Dermis blood vessel endothelial cell (primary cell): ENCODE results near the gene GLYATL3. TPM values are rescaled to one million over a fixed set of nuclear protein-coding genes. Genes with fewer than 3 reads are reported as not detected.

Experiments
- DNase-seq: peaks from one replicate; pipeline ENCODE4 v3.0.0; 2010
- total RNA-seq: library from RNA; depleted of rRNA; stranded (reverse); fragments of >200 nt; gene quantifications from 2 replicates; pipeline ENCODE4 v1.2.3, GENCODE V29; 2014

Gene GLYATL3
- total RNA-seq, 1 donor from 2014 or later: not detected

- DNase-seq: no peak
Measured at GRCh38 chr6:49514571-49515484, 15.1 kb downstream of the GLYATL3 start.

- DNase-seq: no peak
Measured at GRCh38 chr6:49515485-49516146, 15.9 kb downstream of the GLYATL3 start.

- no peak for DNase-seq
Measured at GRCh38 chr6:49516147-49516505, 16.4 kb downstream of the GLYATL3 start.

- no peak for DNase-seq
Measured at GRCh38 chr6:49517919-49518318, 18.2 kb downstream of the GLYATL3 start.

GRCh38 chr6:49519660-49520059, 19.9 kb downstream of the GLYATL3 start:
- no peak for DNase-seq

GRCh38 chr6:49522710-49523593, 23.2 kb downstream of the GLYATL3 start:
- DNase-seq: no peak

- no peak for DNase-seq
Measured at GRCh38 chr6:49523901-49524300, 24.2 kb downstream of the GLYATL3 start.

- DNase-seq: no peak
Measured at GRCh38 chr6:49524541-49524940, 24.8 kb downstream of the GLYATL3 start.

- DNase-seq: no peak
Measured at GRCh38 chr6:49526598-49526997, 26.9 kb downstream of the GLYATL3 start.

GRCh38 chr6:49527320-49527719, 27.6 kb downstream of the GLYATL3 start:
- DNase-seq: no peak

GRCh38 chr6:49528571-49528970, 28.8 kb downstream of the GLYATL3 start:
- no peak for DNase-seq

GRCh38 chr6:49530141-49530776, 30.5 kb downstream of the GLYATL3 start:
- DNase-seq: no peak

GRCh38 chr6:49531774-49532569, 32.2 kb downstream of the GLYATL3 start:
- peak; percentile 83 for DNase-seq

GRCh38 chr6:49535795-49536194, 36.1 kb downstream of the GLYATL3 start:
- DNase-seq: no peak

- no peak for DNase-seq
Measured at GRCh38 chr6:49539102-49539501, 39.4 kb downstream of the GLYATL3 start.

GRCh38 chr6:49540614-49541013, 40.9 kb downstream of the GLYATL3 start:
- no peak for DNase-seq

GRCh38 chr6:49541210-49541724, 41.5 kb downstream of the GLYATL3 start:
- DNase-seq: peak; percentile 49

GRCh38 chr6:49541936-49542335, 42.2 kb downstream of the GLYATL3 start:
- DNase-seq: no peak

- no peak for DNase-seq
Measured at GRCh38 chr6:49543087-49543858, 43.5 kb downstream of the GLYATL3 start.

GRCh38 chr6:49546331-49546730, 46.6 kb downstream of the GLYATL3 start:
- DNase-seq: no peak
